HG03280 (cell line): ENCODE results near the gene EOLA1.
A peak's percentile ranks its signal among the peaks of the same experiment; 100 is the strongest.
"Not testable (repeated sequence)": the region's sequence is repeated elsewhere in the genome, so short reads cannot be mapped to it uniquely, and the experiment has no call there.

Source experiments
- ATAC-seq: cut with Tn5 transposase; IDR thresholded peaks from one replicate; pipeline ENCODE4 v1.9.1; 2021; ENCODE audit warnings: mild to moderate bottlenecking, moderate library complexity; ENCODE audit not compliant: unreplicated experiment

The EOLA1 gene

DNA sequence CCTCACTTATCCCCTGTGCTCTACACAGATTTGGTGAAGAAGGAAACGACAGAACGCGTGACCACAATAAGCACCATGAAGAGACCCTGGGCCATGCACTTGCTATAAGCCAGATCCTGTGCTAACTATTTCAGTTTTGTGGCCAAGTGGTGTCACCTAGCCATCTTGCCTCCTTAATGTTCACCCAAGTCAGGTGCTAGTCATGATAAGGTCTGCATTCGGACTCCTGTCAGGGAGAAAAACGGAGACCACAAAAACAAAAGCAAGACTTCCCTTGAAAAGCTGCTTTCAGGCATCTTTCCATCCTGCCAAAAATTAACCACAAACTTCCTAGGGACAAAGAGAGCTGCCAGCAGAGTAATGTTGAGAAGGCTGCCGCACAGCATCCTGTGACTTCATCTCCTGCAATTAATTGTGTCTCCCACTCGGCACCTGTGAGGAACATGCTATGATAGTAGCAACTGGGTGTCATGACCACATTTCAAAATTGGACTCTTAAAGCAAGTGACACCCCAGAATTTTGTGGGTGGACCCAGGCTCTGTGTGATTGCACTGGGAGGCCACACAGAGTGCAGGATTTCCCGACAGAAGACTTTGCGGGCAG, 26.9 kb upstream of the EOLA1 start:
- ATAC-seq, result no peak

DNA sequence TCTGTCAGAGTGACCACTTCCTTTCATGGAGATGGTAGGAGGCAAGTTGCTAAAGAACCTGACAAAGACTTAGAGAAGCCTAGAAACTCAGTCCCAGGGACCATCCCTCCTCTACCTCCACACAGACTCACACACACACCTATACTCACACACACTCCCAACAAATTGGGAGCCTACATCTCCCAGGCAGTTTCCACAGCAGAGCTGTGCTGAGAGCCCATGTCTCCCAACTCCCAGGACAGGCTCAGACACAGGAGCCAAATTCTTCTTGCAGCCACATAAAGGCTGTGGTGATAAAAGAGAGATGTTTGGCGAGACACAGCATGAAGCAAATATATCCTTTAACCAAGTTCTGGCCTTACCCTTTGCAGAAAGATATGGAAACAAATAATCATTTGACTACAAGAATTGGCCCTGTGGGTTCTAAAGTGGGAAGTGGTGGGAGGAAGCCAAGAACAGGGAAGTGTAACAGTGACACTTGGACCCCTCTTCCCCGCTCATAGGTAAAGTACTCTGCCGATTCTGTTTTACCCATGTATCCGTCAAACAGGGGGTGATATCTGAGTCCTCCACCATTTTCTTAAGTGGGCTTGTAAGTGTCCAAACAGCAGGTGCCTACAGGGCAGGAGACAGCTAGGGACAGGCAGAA, 24.7 kb upstream of the EOLA1 start:
- no peak for ATAC-seq

DNA sequence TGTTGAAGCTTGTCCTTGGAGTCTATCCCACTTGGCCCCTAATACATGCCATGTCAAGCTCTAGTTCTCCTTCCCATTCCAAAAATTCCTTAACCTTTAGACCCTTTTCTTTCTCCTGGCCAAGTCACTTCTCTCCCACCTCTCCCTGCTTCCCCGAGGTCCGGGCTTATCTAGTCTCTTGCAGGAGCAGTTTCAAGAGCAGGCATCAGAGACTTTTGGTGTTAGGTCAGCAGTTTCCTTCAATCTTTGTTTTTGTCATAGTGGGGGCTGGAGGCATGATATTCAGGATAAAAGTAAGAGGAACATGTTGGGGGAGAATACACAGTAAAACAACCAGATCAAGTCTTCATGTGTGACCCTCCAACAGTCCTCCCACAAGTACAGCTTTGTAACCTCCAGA, 24.2 kb upstream of the EOLA1 start:
- no peak for ATAC-seq

DNA sequence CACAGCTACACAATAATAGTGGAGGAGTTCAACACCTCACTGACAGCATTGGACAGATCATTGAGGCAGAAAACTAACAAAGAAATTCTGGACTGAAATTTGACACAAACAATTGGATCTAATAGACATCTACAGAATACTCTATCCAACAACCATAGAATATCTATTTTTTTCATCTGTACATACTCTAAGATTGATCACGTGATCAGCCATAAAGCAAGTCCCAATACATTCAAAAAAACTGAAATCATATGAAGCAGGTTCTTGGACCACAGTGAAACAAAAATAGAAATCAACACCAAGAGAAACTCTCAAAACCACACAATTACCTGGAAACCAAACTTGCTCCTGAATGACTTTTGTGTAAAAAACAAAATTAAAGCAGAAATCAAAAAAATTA, 23.5 kb upstream of the EOLA1 start:
- no peak for ATAC-seq

DNA sequence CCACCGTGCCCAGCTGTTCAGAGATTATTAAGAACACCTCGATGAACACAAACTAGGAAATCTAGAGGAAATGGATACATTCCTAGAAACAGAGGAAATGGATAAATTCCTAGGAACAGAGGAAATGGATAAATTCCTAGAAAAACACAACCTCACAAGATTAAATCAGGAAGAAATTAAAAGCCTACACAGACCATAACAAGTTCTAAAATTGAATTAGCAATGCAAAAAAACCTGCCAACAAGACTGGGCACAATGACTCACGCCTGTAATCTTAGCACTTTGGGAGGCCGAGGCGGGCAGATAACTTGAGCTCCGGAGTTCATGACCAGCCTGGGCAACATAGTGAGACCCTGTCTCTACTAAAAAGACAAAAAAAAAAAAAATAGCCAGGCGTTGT, 22.6 kb upstream of the EOLA1 start:
- no peak for ATAC-seq

DNA sequence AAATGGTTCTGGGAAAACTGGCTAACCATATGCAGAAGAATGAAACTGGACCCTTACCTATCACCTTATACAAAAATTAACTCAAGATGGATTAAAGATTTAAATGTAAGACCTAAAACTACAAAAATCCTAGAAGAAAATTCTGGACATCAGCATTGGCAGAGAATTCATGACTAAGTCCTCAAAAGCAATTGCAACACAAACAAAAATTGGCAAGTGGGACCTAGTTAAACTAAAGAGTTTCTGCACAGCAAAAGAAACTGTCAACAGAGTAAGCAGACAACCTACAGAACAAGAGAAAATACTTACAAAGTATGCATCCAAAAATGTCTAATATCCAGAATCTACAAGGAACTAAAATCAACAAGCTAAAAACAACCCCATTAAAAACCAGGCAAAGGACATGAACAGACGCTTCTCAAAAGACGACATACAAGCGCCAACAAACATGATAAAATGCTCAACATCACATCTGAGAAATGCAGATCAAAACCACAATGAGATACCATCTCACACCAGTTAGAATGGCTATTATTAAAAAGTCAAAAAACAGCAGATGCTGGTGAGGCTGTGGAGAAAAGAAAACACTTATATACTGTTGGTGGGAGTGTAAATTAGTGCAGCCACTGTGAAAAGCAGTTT, 20.1 kb upstream of the EOLA1 start:
- not testable (repeated sequence) for ATAC-seq

DNA sequence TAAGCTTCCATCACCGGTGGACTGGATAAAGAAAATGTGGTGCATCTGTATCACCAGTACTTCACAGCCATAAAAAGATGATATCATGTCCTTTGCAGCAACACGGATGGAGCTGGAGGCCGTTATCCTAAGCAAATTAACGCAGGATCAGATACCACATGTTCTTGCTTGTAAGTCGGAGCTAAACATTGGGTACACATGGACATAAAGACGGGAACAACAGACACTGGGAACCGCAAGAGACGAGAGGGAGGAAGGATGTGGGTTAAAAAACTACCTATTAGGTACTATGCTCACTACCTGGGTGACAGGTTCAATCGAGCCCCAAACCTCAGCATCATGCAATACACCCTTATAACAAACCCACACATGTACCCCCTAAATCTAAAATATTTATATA, 19.4 kb upstream of the EOLA1 start:
- ATAC-seq, result no peak

DNA sequence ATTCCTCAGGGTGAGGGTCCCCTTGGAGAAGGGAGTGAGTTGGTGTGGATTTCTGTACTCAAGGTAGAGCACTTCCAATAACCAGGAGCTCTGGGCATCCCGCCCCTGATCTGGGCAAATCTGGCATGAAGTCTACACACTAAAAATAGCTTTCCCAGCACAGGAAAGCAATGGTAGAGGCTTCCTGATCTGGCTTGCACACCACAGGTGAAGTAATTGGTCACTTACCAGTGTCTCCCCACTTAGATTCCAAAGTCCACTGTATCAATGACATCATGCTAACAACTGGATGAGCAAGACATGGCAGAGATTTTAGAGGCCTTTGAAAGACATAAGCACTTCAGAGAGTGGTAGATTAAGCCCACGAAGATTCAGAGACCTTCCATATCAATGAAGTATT, 17.9 kb upstream of the EOLA1 start:
- no peak for ATAC-seq

DNA sequence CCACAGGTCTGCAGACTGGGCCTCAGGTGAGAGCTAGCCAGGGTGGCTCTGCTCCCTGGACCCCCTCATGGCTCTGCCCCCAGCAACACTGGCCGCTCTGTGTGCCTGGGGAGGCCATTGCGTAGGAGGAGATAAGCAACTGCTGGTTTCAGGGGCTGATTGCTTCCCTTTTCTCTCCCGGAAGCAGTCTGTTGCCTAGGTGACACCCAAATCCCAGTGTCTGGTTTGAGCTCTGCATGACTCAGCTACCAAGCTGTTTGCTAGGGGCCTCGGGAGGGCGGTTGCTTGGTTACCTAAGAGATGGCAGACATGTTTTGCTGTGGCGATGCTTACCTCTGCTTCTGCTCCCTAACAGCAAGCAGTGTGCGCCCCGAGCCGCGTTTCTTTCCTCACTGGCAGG, 15.4 kb upstream of the EOLA1 start:
- ATAC-seq, result peak; percentile 91

DNA sequence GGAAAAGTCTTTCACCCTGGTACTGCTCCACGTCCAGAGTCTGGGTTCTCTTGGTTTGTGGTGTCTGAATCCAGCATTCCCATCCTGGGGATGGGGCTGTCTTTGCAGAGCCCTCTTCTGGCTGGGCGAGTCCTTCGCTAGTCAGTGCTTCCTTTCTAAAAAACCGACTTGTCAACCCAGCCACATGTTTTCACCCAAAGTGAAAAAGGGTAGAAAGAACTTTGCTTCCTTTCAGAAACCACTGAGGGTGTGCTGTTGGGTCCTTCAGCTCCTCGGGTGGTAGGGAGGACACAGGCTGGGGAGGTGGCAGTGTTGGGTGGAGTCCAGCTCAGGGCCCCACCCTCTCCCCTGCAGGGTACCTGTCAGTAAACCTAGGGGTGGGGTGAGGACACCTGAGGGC, 14.9 kb upstream of the EOLA1 start:
- peak; percentile 42 for ATAC-seq

DNA sequence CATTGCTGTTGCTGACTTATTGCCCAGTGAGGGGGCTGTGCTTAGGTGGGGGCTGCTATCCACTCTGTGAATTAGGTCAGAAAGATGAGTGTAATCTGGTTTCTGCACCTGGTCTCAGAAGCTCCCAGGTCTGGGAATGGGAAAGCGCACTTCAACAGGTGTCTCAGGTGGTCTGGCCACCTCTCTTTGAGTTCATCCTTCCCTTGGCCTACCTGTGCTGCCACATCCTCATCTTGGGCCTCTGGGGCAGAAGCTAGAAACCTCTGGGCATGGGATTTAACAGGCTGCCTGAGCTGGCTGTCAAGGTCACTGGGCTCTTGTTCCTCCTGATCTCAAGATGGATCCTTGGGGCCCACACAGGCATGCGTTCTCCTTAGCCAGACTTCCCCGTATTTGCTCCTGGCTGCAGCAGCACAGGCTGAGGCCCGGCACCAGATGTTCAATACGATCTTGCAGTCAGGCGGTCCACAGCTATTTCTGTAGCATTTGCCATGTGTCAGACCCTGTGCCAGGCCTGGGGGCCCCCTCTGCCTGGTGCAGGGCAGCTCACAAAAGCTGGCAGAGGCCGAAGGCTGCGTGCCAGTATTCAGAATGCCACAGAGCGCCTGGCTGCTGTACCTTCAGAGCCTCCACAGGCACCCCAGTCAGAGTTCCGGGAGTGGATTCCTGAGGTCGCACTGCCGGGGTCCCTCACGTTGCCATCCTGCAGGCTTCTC, 14.3 kb upstream of the EOLA1 start:
- not testable (repeated sequence) for ATAC-seq

DNA sequence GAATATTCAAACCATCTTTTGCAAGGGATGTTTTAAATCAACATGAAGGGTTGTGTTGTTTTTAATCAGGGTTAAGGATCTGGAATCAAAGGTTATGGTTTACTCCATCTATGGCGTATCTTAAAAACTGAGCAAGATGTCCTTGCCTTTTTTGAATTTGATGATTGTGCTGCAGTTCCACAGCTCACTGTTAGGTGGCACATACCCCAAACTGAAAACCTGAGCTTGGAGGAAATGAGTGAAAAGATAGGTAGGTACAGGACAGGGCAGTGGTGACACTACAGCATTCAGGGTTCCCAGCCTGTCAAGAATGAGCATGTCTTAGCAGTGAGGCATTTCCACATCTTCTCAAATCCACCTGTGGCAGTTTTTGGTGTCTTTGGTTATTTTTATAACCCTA, 13.1 kb upstream of the EOLA1 start:
- no peak for ATAC-seq

DNA sequence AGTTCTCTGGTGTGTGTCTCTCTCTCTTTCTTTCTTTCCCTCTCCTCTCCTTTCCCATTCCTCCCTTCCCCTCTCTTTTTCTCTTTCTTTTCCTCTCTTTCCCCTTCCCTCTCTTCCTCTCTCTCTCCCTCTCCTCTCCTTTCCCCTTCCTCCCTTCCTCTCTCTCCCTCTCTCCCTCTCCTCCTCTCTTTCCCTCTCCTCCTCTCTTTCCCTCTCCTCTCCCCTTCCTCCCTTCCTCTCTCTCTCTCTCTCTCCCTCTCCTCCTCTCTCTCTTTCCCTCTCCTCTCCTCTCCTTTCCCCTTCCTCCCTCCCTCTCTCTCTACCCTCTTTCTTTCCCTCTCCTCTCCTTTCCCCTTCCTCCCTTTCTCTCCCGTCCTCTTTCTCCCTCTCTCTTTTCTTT, 12.4 kb upstream of the EOLA1 start:
- no peak for ATAC-seq

DNA sequence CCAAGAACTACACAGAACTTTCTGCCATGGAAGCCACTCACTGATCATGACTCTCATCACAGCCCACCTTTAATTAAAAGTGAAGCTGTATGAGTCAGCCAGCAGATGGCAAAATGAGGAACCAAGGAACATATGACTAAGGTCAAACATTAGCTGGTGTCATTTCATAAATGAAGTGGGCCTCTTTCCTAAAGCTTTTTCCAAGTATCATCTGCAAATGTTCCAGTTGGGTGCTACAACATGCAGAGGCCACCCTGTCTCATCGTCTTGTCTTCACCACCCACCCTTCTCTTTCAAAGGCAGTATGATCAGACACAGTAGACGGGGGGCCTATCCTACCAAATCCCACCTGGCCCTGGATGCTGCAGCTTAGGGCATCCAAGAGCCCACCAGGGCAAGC, 9.2 kb upstream of the EOLA1 start:
- ATAC-seq, result no peak

DNA sequence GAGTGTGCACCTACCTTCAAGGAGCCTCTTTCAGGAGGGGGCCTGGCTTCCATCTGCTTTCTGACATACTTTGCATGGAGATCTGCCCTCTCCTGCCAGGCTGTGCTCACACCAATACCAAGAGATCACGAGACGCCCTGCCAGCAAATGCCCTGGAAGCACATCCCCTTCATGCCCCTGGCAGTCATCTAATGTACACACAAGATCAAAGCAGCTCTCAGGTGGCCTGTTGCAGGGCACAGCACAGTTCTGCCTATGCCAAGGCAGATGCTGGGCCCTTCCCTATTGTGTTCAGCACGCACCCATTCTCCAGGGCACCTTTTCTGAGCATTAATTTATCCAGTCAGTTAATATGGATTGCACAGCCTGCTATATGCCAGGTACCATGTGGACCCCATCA, 7.9 kb upstream of the EOLA1 start:
- ATAC-seq, result not testable (repeated sequence)

DNA sequence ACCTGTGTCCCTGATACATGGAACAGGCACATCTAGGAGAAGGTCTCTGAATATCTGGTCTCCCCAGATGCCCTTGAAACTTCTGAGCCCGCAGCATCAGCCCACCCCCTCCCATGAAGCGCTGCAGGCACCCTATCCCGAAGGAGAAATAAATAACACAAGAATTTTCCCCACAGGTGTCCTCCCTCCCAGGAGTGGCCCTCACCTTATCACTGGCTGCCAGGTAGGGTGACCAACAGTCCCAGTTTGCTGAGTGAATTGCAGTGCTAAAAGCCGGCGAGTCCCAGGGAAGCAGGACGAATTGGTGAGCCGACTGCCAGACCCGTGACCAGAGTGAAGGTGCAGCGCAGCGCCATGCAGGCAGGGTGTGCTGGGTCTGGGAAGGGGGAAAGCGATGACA, 6.8 kb upstream of the EOLA1 start:
- not testable (repeated sequence) for ATAC-seq

DNA sequence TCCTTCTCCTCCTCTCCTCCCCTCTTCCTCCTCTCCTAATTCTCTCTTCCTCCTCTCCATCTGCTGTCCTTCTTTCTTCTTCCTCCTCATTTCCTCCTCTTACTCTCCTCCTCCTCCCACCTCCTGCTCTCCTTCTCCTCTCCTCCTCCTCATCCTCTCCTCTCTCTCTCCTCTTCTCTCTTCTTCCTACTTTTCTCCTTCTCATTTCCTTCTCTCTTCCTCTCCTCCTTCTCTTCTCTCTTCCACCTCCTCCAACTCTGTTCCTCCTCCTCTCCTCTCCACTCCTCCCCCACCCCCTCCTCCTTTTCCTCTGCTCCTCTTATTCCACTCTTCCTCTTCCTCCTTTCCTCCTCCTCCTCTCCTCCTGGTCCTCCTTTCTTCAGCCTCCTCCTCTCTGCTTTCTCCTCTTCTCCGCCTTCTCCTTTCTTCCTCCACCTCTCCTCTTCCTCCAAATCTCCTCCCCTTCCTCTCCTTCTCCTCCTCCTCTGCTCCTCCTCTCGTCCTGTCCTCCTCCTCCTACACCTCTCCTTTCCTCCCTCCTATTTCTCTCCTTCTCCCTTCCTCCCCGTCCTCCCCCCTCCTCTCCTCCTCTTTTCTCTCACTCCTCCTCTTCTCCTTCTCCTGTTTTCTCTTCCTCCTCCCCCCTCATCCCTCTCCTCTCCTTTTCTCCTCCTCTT, 5.7 kb upstream of the EOLA1 start:
- not testable (repeated sequence) for ATAC-seq

DNA sequence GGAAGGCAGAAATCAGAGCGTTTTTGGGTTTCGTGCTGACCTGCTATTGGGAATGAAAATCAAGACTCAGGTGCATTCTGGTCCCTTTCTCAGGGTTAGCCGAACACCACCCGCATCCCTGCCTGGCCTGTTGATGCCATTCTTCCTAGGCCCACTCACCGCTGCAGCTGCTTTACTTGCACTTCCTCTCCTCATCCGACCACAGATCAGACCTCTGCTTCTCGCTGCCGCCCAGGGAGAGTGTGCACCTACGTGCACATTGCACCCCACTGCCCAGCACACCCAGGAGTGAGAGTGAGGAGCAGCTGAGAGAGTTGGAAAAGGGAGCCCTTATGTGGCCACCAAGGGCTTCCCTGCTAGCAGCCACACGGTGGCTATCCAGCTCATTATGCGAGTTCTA, 3.3 kb upstream of the EOLA1 start:
- not testable (repeated sequence) for ATAC-seq

DNA sequence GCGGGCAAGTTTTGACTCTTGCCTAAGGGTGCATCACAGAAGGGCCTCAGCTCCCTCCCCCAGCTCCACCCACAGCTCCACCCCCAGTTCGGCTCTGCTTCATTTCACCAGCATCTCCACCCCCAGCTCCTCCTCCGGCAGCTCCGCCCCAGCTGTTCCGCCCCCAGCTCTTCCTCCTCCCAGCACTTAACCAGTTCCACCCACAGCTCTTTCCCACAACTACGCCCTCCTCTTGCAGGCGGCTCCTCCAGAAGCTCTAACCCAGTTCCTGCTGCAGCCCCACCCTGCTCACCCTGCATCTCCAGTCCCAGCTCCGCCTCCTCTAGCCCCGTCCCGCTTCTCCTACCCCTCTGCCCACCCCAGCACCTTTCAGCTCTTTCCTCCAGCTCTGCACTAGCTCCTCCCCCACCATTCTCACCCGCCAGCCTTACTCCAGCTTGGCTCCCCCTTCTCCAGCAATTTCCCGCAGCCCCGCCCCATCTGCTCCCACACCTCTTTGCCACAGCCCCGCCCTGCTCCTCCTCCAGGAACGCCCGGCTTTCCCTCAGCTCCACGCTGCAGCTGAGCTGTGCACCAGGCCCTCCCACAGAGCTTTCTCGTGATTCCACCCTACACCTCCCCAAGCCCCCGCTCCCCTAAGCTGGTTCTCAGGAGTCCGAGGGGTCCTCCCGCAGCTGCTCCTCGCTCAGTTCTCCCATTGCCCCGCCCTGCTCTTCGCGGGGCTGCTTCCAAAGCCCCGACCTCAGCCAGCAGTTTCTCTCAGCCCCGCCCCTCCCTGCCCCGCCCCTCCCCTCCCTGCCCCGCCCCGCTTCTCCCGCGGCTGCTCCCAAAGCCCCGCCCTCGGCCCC, 1.3 kb upstream of the EOLA1 start:
- ATAC-seq, result peak; percentile 46

DNA sequence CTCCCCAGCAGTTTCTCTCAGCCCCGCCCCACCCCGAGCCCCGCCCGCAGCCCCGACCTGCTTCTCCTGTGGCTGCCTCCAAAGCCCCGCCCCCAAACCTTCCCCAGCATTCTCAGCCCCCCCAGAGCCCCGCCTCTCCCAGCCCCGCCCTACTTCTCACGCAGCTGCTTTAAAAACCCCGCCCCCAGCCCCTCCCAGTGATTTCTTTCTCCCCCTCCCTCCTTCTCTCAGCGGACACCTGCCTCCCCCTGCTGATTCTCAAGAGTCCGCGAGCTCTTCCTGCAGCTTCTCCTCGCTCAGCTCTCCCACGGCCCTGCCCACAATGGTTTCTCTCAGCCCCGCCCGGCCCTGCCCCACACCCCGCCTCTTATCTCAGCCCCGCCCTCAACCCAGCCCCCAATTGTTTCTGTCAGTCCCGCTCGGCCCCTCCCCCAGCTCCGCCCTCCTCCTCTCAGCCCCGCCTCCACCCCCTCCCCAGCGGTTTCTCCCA, 636 bp upstream of the EOLA1 start:
- peak; percentile 24 for ATAC-seq
